ENCODE measurements around the gene ZNF200.
"Not testable (repeated sequence)": the region's sequence is repeated elsewhere in the genome, so short reads cannot be mapped to it uniquely, and the experiment has no call there.

Gene ZNF200

GRCh38 chr16:3207086-3207953 lies 27.6 kb downstream of the ZNF200 start:
- Histone ChIP-seq H3K4me3 (ENCODE audit: low read depth in 1 of 2, low read length in 2 of 2) (no peak overlapping the region), H3K9me3 (ENCODE audit: control insufficient read depth in 1 of 2, low read length in 2 of 2) (peaks cover 2 to 12% of the 10 kb centered on the region in 2 donors)

GRCh38 chr16:3205939-3206338 lies 29.0 kb downstream of the ZNF200 start:
- H3K4me1 ChIP-seq (ENCODE audit: control insufficient read depth in 1 of 2, insufficient read depth in 2 of 2, low read length in 2 of 2); H3K36me3 ChIP-seq (ENCODE audit: control insufficient read depth in 1 of 2, insufficient read depth in 2 of 2, low read length in 2 of 2); H3K27ac ChIP-seq (ENCODE audit: low read depth, low read length); H3K27me3 ChIP-seq (ENCODE audit: control insufficient read depth in 1 of 2, insufficient read depth in 2 of 2, low read length in 2 of 2); H3K4me3 ChIP-seq (ENCODE audit: low read depth in 1 of 2, low read length in 2 of 2); H3K9ac ChIP-seq (ENCODE audit: low read depth in 1 of 2, low read length in 2 of 2): not testable (repeated sequence)
- peaks cover 2 to 12% of the 10 kb centered on the region in 2 donors for H3K9me3 ChIP-seq (ENCODE audit: control insufficient read depth in 1 of 2, low read length in 2 of 2)

More at GRCh38 chr16:3207086-3207953, 27.6 kb downstream of the ZNF200 start:
- H3K27ac ChIP-seq (ENCODE audit: low read depth, low read length), result no peak overlapping the region
- no peaks in the 10 kb centered on the region for H3K4me1 ChIP-seq (ENCODE audit: control insufficient read depth in 1 of 2, insufficient read depth in 2 of 2, low read length in 2 of 2)
- H3K27me3 ChIP-seq (ENCODE audit: control insufficient read depth in 1 of 2, insufficient read depth in 2 of 2, low read length in 2 of 2), result no peaks in the 10 kb centered on the region
- H3K36me3 ChIP-seq (ENCODE audit: control insufficient read depth in 1 of 2, insufficient read depth in 2 of 2, low read length in 2 of 2), result no peaks in the 10 kb centered on the region
- no peak overlapping the region for H3K9ac ChIP-seq (ENCODE audit: low read depth in 1 of 2, low read length in 2 of 2)

- Histone ChIP-seq H3K27me3 (ENCODE audit: control insufficient read depth in 1 of 2, insufficient read depth in 2 of 2, low read length in 2 of 2) (peaks cover 0 to 8% of the 10 kb centered on the region in 2 donors), H3K9me3 (ENCODE audit: control insufficient read depth in 1 of 2, low read length in 2 of 2) (peaks cover 2 to 12% of the 10 kb centered on the region in 2 donors), H3K27ac (ENCODE audit: low read depth, low read length) (no peak overlapping the region), H3K4me3 (ENCODE audit: low read depth in 1 of 2, low read length in 2 of 2) (no peak overlapping the region), H3K9ac (ENCODE audit: low read depth in 1 of 2, low read length in 2 of 2) (no peak overlapping the region), H3K36me3 (ENCODE audit: control insufficient read depth in 1 of 2, insufficient read depth in 2 of 2, low read length in 2 of 2) (no peaks in the 10 kb centered on the region), H3K4me1 (ENCODE audit: control insufficient read depth in 1 of 2, insufficient read depth in 2 of 2, low read length in 2 of 2) (peaks cover 3 to 4% of the 10 kb centered on the region in 2 donors)
Observed at GRCh38 chr16:3202903-3203539, 31.9 kb downstream of the ZNF200 start.

- Histone ChIP-seq H3K4me1 (ENCODE audit: control insufficient read depth in 1 of 2, insufficient read depth in 2 of 2, low read length in 2 of 2) (peaks cover 3 to 4% of the 10 kb centered on the region in 2 donors), H3K9ac (ENCODE audit: low read depth in 1 of 2, low read length in 2 of 2) (no peak overlapping the region), H3K4me3 (ENCODE audit: low read depth in 1 of 2, low read length in 2 of 2) (no peak overlapping the region), H3K36me3 (ENCODE audit: control insufficient read depth in 1 of 2, insufficient read depth in 2 of 2, low read length in 2 of 2) (no peaks in the 10 kb centered on the region), H3K9me3 (ENCODE audit: control insufficient read depth in 1 of 2, low read length in 2 of 2) (no peaks in the 10 kb centered on the region), H3K27me3 (ENCODE audit: control insufficient read depth in 1 of 2, insufficient read depth in 2 of 2, low read length in 2 of 2) (peaks cover 10 to 15% of the 10 kb centered on the region in 2 donors), H3K27ac (ENCODE audit: low read depth, low read length) (no peak overlapping the region)
Observed at GRCh38 chr16:3198334-3199072, 36.5 kb downstream of the ZNF200 start.

- H3K9ac ChIP-seq (ENCODE audit: low read depth in 1 of 2, low read length in 2 of 2); H3K4me3 ChIP-seq (ENCODE audit: low read depth in 1 of 2, low read length in 2 of 2); H3K4me1 ChIP-seq (ENCODE audit: control insufficient read depth in 1 of 2, insufficient read depth in 2 of 2, low read length in 2 of 2); H3K9me3 ChIP-seq (ENCODE audit: control insufficient read depth in 1 of 2, low read length in 2 of 2); H3K36me3 ChIP-seq (ENCODE audit: control insufficient read depth in 1 of 2, insufficient read depth in 2 of 2, low read length in 2 of 2); H3K27ac ChIP-seq (ENCODE audit: low read depth, low read length): not testable (repeated sequence)
- peaks cover 10 to 19% of the 10 kb centered on the region in 2 donors for H3K27me3 ChIP-seq (ENCODE audit: control insufficient read depth in 1 of 2, insufficient read depth in 2 of 2, low read length in 2 of 2)
Observed at GRCh38 chr16:3197694-3198333, 37.1 kb downstream of the ZNF200 start.

GRCh38 chr16:3195975-3196374 lies 39.0 kb downstream of the ZNF200 start:
- Histone ChIP-seq H3K4me3 (ENCODE audit: low read depth in 1 of 2, low read length in 2 of 2) (no peak overlapping the region), H3K9ac (ENCODE audit: low read depth in 1 of 2, low read length in 2 of 2) (no peak overlapping the region), H3K36me3 (ENCODE audit: control insufficient read depth in 1 of 2, insufficient read depth in 2 of 2, low read length in 2 of 2) (no peaks in the 10 kb centered on the region), H3K27me3 (ENCODE audit: control insufficient read depth in 1 of 2, insufficient read depth in 2 of 2, low read length in 2 of 2) (peaks cover 22 to 27% of the 10 kb centered on the region in 2 donors), H3K4me1 (ENCODE audit: control insufficient read depth in 1 of 2, insufficient read depth in 2 of 2, low read length in 2 of 2) (peaks cover 3 to 4% of the 10 kb centered on the region in 2 donors), H3K27ac (ENCODE audit: low read depth, low read length) (no peak overlapping the region), H3K9me3 (ENCODE audit: control insufficient read depth in 1 of 2, low read length in 2 of 2) (no peaks in the 10 kb centered on the region)

GRCh38 chr16:3194792-3195191 lies 40.2 kb downstream of the ZNF200 start:
- H3K27ac ChIP-seq (ENCODE audit: low read depth, low read length), result no peak overlapping the region
- H3K9me3 ChIP-seq (ENCODE audit: control insufficient read depth in 1 of 2, low read length in 2 of 2), result no peaks in the 10 kb centered on the region
- no peaks in the 10 kb centered on the region for H3K36me3 ChIP-seq (ENCODE audit: control insufficient read depth in 1 of 2, insufficient read depth in 2 of 2, low read length in 2 of 2)
- peaks cover 33 to 39% of the 10 kb centered on the region in 2 donors for H3K27me3 ChIP-seq (ENCODE audit: control insufficient read depth in 1 of 2, insufficient read depth in 2 of 2, low read length in 2 of 2)
- H3K4me1 ChIP-seq (ENCODE audit: control insufficient read depth in 1 of 2, insufficient read depth in 2 of 2, low read length in 2 of 2), result peaks cover 3 to 4% of the 10 kb centered on the region in 2 donors
- H3K9ac ChIP-seq (ENCODE audit: low read depth in 1 of 2, low read length in 2 of 2), result no peak overlapping the region
- no peak overlapping the region for H3K4me3 ChIP-seq (ENCODE audit: low read depth in 1 of 2, low read length in 2 of 2)

- Histone ChIP-seq H3K9me3 (ENCODE audit: control insufficient read depth in 1 of 2, low read length in 2 of 2) (no peaks in the 10 kb centered on the region), H3K36me3 (ENCODE audit: control insufficient read depth in 1 of 2, insufficient read depth in 2 of 2, low read length in 2 of 2) (no peaks in the 10 kb centered on the region), H3K4me1 (ENCODE audit: control insufficient read depth in 1 of 2, insufficient read depth in 2 of 2, low read length in 2 of 2) (peaks cover 4 to 14% of the 10 kb centered on the region in 2 donors), H3K27me3 (ENCODE audit: control insufficient read depth in 1 of 2, insufficient read depth in 2 of 2, low read length in 2 of 2) (peaks cover 46 to 52% of the 10 kb centered on the region in 2 donors), H3K4me3 (ENCODE audit: low read depth in 1 of 2, low read length in 2 of 2) (no peak overlapping the region), H3K27ac (ENCODE audit: low read depth, low read length) (no peak overlapping the region), H3K9ac (ENCODE audit: low read depth in 1 of 2, low read length in 2 of 2) (no peak overlapping the region)
Observed at GRCh38 chr16:3193221-3194212, 41.4 kb downstream of the ZNF200 start.

- Histone ChIP-seq H3K9me3 (ENCODE audit: control insufficient read depth in 1 of 2, low read length in 2 of 2) (no peaks in the 10 kb centered on the region), H3K4me3 (ENCODE audit: low read depth in 1 of 2, low read length in 2 of 2) (no peak overlapping the region), H3K9ac (ENCODE audit: low read depth in 1 of 2, low read length in 2 of 2) (no peak overlapping the region), H3K4me1 (ENCODE audit: control insufficient read depth in 1 of 2, insufficient read depth in 2 of 2, low read length in 2 of 2) (peaks cover 0 to 11% of the 10 kb centered on the region in 2 donors), H3K27ac (ENCODE audit: low read depth, low read length) (no peak overlapping the region), H3K27me3 (ENCODE audit: control insufficient read depth in 1 of 2, insufficient read depth in 2 of 2, low read length in 2 of 2) (peaks cover 52 to 54% of the 10 kb centered on the region in 2 donors), H3K36me3 (ENCODE audit: control insufficient read depth in 1 of 2, insufficient read depth in 2 of 2, low read length in 2 of 2) (no peaks in the 10 kb centered on the region)
Observed at GRCh38 chr16:3192476-3193019, 42.4 kb downstream of the ZNF200 start.

Data from duodenal mucosa (tissue), 2 donors.